HG03159 (cell line): Measurements from ENCODE around the gene SPOCK2.

Source experiments
- ATAC-seq: cut with Tn5 transposase; IDR thresholded peaks from one replicate; pipeline ENCODE4 v1.9.1; 2021; ENCODE audit warnings: mild to moderate bottlenecking, moderate library complexity; ENCODE audit not compliant: unreplicated experiment

Gene SPOCK2

GRCh38 chr10:72013202-72013945, 75.0 kb downstream of the SPOCK2 start:
- no peak for ATAC-seq

GRCh38 chr10:72012796-72013195, 75.6 kb downstream of the SPOCK2 start:
- ATAC-seq = no peak

GRCh38 chr10:72011976-72012512, 76.3 kb downstream of the SPOCK2 start:
- no peak for ATAC-seq

GRCh38 chr10:72011468-72011867, 76.9 kb downstream of the SPOCK2 start:
- ATAC-seq = no peak

- no peak for ATAC-seq
Measured at GRCh38 chr10:72011016-72011415, 77.3 kb downstream of the SPOCK2 start.

GRCh38 chr10:72010234-72010973, 77.9 kb downstream of the SPOCK2 start:
- no peak for ATAC-seq

GRCh38 chr10:72009425-72010081, 78.8 kb downstream of the SPOCK2 start:
- ATAC-seq = no peak

GRCh38 chr10:72009051-72009424, 79.3 kb downstream of the SPOCK2 start:
- no peak for ATAC-seq
